Testis (tissue), 3 donors: ENCODE data around the gene CDH23. TPM values are rescaled to one million over a fixed set of nuclear protein-coding genes. Genes with fewer than 3 reads are reported as not detected.

ENCODE experiments used
- DNase-seq: peaks from one replicate; pipeline ENCODE4 v3.0.0-alpha.2; 2019
- H3K27ac ChIP-seq, 2 donors: fragments of 200-600 bp; sonication (generic); one replicate each; pipeline ENCODE4 v1.5.1; 2019
- H3K27me3 ChIP-seq: fragments of 200-600 bp; sonication (generic); one replicate; pipeline ENCODE4 v1.5.1; 2019
- H3K36me3 ChIP-seq: fragments of 200-600 bp; sonication (generic); one replicate; pipeline ENCODE4 v1.5.1; 2017; ENCODE audit warnings: low read depth; ENCODE audit errors: missing control alignments
- H3K4me1 ChIP-seq: fragments of 200-600 bp; sonication (generic); one replicate; pipeline ENCODE4 v1.5.1; 2019
- H3K4me3 ChIP-seq, 2 donors: fragments of 200-600 bp; sonication (generic); one replicate each; pipeline ENCODE4 v1.5.1; 2017 to 2019
- H3K9me3 ChIP-seq: fragments of 200-600 bp; sonication (generic); one replicate; pipeline ENCODE4 v1.5.1; 2017
- POLR2A ChIP-seq: fragments of 450-650 bp; IDR thresholded peaks from one replicate; pipeline ENCODE4 v1.6.1; 2017; ENCODE audit warnings: antibody characterized with exemption, mild to moderate bottlenecking, moderate library complexity
- WGBS, 2 donors: methylation state at CpG; one replicate each; pipeline ENCODE4 v1.1.5; 2018; 5-methylcytosine and 5-hydroxymethylcytosine counted together
- intact Hi-C: fragments of 100-400 bp; cut with DNase I; formaldehyde crosslinking; loops from one replicate; pipeline ENCODE4 v1.15.1; 2023; ENCODE audit warnings: low total_unique reads
- polyA plus RNA-seq: library from polyadenylated mRNA; stranded (reverse); fragments of 350-450 nt; fragmentation: Illumina TruSeq; extraction: RNeasy Lipid Tissue Mini Kit (QIAGEN cat#74804); gene quantifications from one replicate; pipeline ENCODE4 v1.2.3, GENCODE V29; 2014; ENCODE audit warnings: low read depth, low replicate concordance; ENCODE audit not compliant: insufficient read depth
- total RNA-seq, 2 donors: library from RNA; depleted of rRNA; stranded (reverse); fragments of >200 nt; gene quantifications; one replicate each; pipeline ENCODE4 v1.2.3, GENCODE V29; 2016
- TF ChIP-seq, protein P1 (sequence below), 3 experiments: fragments of 450-650 bp in 2 of 3; fragments of 200-600 bp in 1 of 3; sonication (generic) in 1 of 3; IDR thresholded peaks; one replicate each; pipeline ENCODE4 v1.5.1; 2016 to 2019; ENCODE audit warnings: antibody characterized with exemption in 3 of 3, mild to moderate bottlenecking in 2 of 3, moderate library complexity in 1 of 3

CDH23 gene
- total and polyA plus RNA-seq, 3 donors from 2014 or later: 29.8 to 125 (median 81.7) TPM

DNA sequence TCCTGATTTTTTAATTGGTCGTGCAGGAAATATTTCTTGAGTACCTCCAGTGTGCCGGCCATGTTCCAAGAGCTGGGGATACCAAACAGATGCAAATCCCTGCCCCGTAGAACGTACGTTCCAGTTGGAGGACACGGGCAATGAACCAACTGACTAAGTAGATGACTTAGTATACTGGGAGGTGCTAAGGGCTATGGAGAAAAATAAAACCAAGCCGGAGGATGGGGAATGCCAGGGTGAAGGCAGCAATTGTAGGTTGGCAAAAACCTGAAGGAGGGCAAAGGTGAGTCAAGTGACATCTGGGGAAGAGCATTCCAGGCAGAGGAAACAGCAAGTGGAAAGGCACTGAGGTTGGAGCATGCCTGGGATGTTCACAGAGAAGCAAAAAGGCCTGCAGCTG lies 383.4 kb downstream of the CDH23 start:
- Histone ChIP-seq H3K36me3 (no peaks in the 10 kb centered on the region), H3K9me3 (no peaks in the 10 kb centered on the region), H3K27me3 (no peaks in the 10 kb centered on the region), H3K4me3 (no peak overlapping the region), H3K27ac (no peak overlapping the region), H3K4me1 (no peaks in the 10 kb centered on the region)
- TF ChIP-seq, protein P1, sequence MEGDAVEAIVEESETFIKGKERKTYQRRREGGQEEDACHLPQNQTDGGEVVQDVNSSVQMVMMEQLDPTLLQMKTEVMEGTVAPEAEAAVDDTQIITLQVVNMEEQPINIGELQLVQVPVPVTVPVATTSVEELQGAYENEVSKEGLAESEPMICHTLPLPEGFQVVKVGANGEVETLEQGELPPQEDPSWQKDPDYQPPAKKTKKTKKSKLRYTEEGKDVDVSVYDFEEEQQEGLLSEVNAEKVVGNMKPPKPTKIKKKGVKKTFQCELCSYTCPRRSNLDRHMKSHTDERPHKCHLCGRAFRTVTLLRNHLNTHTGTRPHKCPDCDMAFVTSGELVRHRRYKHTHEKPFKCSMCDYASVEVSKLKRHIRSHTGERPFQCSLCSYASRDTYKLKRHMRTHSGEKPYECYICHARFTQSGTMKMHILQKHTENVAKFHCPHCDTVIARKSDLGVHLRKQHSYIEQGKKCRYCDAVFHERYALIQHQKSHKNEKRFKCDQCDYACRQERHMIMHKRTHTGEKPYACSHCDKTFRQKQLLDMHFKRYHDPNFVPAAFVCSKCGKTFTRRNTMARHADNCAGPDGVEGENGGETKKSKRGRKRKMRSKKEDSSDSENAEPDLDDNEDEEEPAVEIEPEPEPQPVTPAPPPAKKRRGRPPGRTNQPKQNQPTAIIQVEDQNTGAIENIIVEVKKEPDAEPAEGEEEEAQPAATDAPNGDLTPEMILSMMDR (IDR thresholded peaks at IDR 0.05): no peak
- TF ChIP-seq POLR2A: no peak
- no peak for DNase-seq
- 92 to 95% methylated on average over 7 of the region's 7 CpGs for WGBS, 2 donors
- intact Hi-C loops: no loop called here

DNA sequence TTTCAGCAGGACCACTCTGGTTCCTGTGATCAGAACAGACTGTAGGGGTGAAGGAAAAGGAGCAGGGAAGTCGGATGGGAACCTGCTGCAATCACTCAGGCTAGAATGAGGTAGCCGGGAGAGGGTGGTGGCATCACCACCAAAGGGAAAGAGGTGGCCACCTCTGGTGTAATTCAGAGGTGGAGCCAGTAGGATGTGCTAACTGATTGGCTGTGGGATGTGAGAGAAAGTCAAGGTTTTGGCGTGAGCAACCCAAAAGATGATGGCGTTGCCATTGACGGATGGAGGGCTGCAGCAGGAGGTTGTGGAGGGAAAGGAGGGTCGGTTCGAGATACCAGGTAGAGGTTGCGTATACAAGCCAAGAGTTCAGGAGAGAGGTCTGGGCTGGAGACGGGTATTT lies 384.0 kb downstream of the CDH23 start:
- H3K36me3 ChIP-seq: no peaks in the 10 kb centered on the region
- no peak for DNase-seq
- 89 to 91% methylated on average over 9 of the region's 9 CpGs for WGBS, 2 donors
- no peak overlapping the region for H3K27ac ChIP-seq
- no peaks in the 10 kb centered on the region for H3K27me3 ChIP-seq
- no peak overlapping the region for H3K4me3 ChIP-seq
- intact Hi-C loops: no loop called here
- no peak for TF ChIP-seq POLR2A
- TF ChIP-seq, protein P1 (IDR thresholded peaks at IDR 0.05): no peak
- no peaks in the 10 kb centered on the region for H3K9me3 ChIP-seq
- H3K4me1 ChIP-seq: no peaks in the 10 kb centered on the region

DNA sequence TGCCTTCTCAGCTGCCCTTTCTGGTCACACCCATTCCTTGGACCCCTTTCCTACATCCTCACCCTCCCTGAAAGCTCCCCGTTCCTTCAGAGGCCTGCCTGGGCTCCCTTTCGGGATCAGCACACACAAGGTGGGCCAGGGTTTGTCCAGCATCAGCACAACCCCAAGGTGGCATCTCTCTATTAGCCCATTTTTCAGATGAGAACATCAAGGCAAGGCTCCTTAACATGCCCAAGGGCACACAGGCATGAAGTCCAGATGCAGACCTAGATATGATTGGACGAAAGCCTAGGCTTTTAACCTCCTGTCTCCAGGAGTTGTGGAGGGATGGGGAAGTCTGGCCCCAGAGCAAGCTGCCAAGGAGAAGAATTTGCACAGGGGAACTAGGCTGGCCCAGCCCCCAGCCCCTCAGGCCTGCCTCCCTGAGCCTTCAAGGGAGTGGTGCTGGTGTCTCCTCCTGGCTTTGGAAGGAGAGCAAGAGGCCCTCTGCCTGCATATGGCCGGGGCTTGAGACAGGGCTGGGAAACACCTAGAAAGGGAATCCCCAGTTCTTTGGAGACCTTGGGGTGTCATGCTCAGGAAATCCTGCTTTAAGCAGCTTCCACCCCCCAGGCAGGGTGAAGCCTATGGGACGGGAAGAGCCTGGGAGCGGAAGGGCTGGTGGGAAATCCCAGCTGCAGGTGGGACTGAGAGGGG lies 385.6 kb downstream of the CDH23 start:
- Histone ChIP-seq H3K9me3 (no peaks in the 10 kb centered on the region), H3K27me3 (no peaks in the 10 kb centered on the region), H3K4me1 (no peaks in the 10 kb centered on the region), H3K27ac (no peak overlapping the region), H3K36me3 (no peaks in the 10 kb centered on the region), H3K4me3 (no peak overlapping the region)
- no peak for DNase-seq
- WGBS, 2 donors: 90% methylated on average over 5 to 6 of the region's 6 CpGs
- TF ChIP-seq POLR2A: no peak
- TF ChIP-seq, protein P1 (IDR thresholded peaks at IDR 0.05): no peak
- intact Hi-C loops: no loop called here

DNA sequence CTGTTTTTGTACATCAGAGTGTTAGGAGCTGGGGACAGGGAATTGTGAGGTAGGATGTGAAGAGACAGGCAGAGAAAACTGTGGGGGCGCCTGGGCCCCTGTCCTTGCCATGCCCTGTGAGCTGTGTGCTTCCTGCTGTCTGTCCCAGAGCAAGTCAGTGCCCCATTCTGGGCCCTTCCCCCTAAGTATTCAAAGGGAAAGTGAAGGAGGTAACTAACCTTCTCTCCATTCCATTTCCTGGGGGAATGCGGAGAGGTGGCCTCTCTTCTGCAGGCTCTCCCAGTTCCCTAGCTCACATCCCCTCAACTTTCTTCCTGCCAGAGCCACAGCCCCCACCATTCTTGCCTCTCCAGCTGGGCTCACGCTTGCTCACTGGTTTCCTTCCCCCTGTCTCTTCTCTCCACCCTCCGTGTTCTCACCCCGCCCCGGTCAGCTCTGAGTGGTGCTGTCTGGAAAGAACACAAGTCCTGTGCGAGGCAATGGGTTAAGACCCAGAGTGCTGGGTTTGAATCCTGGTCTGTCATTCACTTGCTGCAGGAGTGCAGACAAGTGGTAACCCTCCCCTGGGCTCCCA lies 386.3 kb downstream of the CDH23 start:
- Histone ChIP-seq H3K27ac (no peak overlapping the region), H3K27me3 (no peaks in the 10 kb centered on the region), H3K4me1 (no peaks in the 10 kb centered on the region), H3K4me3 (no peak overlapping the region), H3K36me3 (no peaks in the 10 kb centered on the region), H3K9me3 (no peaks in the 10 kb centered on the region)
- no peak for DNase-seq
- 60 to 66% methylated on average over 7 of the region's 7 CpGs for WGBS, 2 donors
- TF ChIP-seq, protein P1 (IDR thresholded peaks at IDR 0.05): no peak
- intact Hi-C loops: no loop called here
